ENCODE results near the gene RETREG1.

The RETREG1 gene

DNA sequence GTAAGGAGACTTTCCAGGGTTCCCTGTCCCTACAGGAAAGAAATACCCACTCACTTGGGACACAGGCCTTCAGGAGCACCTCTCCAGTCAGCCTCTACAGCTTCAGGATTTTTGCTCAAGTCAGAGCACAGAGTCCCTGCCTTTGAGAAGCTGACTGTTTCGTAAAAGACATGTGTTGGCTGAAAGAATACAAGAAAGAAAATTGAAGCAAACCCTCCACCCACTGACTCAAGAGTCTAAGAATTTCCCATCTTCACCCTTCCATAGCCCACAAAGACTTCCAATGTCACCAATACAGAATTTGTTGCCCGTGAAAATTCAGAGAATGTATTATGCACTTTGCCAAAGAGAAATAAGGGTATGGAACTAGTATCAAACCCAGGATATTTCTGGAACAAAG lies 98.2 kb downstream of the RETREG1 start:
- in situ Hi-C loops (cut with MboI; ENCODE audit: low pct_unique_long_range_greater_than_20kb, low sequenced_read_pairs, unreplicated experiment): no loop called here
- no peak for DNase-seq (ENCODE audit: low spot score)
- TF ChIP-seq, protein P1, sequence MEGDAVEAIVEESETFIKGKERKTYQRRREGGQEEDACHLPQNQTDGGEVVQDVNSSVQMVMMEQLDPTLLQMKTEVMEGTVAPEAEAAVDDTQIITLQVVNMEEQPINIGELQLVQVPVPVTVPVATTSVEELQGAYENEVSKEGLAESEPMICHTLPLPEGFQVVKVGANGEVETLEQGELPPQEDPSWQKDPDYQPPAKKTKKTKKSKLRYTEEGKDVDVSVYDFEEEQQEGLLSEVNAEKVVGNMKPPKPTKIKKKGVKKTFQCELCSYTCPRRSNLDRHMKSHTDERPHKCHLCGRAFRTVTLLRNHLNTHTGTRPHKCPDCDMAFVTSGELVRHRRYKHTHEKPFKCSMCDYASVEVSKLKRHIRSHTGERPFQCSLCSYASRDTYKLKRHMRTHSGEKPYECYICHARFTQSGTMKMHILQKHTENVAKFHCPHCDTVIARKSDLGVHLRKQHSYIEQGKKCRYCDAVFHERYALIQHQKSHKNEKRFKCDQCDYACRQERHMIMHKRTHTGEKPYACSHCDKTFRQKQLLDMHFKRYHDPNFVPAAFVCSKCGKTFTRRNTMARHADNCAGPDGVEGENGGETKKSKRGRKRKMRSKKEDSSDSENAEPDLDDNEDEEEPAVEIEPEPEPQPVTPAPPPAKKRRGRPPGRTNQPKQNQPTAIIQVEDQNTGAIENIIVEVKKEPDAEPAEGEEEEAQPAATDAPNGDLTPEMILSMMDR (IDR thresholded peaks at IDR 0.05; ENCODE audit: extremely low read depth, insufficient read depth, missing control alignments): no peak

DNA sequence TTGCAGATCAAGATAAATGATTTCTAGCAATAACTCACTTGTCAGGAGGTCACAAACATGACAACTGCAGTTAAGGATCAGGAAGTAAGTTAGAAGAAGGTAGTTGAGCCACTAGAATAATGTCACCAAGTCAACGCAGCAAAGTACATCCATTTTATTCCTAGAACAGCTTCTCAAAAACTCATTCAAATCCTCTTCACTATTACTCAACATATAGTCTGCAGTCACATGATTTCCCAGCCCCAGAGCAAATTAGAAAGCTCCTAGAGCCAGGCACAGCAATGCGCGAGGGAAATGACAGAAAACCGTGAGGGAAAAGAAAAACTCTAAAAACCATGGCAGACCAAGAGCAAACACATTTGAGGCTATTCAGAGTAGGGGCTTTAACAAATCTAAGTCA lies 101.3 kb downstream of the RETREG1 start:
- in situ Hi-C loops (cut with MboI; ENCODE audit: low pct_unique_long_range_greater_than_20kb, low sequenced_read_pairs, unreplicated experiment): no loop called here
- TF ChIP-seq, protein P1 (IDR thresholded peaks at IDR 0.05; ENCODE audit: extremely low read depth, insufficient read depth, missing control alignments): no peak
- DNase-seq (ENCODE audit: low spot score): no peak

DNA sequence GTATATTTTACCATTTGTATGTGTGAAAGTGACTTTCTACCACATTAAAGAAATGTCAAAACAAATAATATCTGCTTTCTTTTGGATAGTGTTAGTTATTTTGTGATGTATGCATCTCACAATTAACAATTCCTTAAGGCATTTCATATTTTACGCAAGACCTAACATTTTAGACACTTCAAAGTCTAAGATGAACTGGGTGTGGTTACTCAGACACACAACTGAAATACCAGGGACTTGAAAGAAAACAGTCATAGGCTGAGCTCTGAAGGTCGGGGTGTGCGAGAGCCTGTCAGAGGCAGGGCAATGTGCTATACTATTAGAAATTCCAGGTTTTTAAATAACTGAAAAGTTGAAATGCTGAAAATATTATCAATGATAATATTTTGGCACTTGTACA lies 106.7 kb downstream of the RETREG1 start:
- in situ Hi-C loops (cut with MboI; ENCODE audit: low pct_unique_long_range_greater_than_20kb, low sequenced_read_pairs, unreplicated experiment): no loop called here
- TF ChIP-seq, protein P1 (IDR thresholded peaks at IDR 0.05; ENCODE audit: extremely low read depth, insufficient read depth, missing control alignments): no peak
- no peak for DNase-seq (ENCODE audit: low spot score)

DNA sequence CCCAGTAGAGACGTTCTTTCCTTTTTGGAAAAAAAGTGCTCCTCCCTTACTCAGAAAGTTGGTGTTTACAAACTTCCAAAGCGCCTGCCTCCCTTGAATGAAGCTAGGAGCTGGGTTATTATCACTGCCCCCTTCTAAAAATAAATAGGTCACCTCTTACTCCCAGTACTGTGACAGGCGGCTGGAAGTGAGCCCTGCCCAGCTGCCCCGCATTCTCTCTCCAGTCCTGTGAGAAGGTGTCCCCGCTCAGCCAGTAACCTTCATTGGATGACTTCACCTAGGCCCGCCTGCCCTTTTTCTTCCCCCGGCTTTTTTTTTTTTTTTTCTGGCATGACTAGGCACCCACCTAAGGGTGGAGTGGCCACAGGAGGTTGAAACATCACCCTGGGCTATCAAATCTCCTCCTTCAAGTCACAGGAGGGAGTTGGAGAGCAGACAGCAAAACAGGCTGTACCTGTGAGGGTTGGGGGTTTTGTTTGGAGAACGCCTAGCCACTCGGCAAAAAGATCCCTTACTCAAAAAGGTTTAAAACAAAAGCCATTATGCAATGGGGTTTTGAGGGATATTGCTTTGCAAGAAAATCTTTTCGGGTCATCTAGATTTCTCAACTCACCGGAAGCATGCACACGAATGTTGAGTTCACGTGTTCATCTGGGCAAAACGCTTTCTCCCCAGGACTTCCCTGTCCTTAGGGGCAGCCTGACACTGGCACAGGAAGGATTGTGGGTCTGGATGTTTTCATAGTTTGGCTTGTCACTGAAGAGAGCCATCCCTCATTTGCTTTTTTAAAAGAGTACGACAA lies 107.9 kb downstream of the RETREG1 start:
- in situ Hi-C loops (cut with MboI; ENCODE audit: low pct_unique_long_range_greater_than_20kb, low sequenced_read_pairs, unreplicated experiment): no loop called here
- DNase-seq (ENCODE audit: low spot score): no peak
- TF ChIP-seq, protein P1 (IDR thresholded peaks at IDR 0.05; ENCODE audit: extremely low read depth, insufficient read depth, missing control alignments): no peak

DNA sequence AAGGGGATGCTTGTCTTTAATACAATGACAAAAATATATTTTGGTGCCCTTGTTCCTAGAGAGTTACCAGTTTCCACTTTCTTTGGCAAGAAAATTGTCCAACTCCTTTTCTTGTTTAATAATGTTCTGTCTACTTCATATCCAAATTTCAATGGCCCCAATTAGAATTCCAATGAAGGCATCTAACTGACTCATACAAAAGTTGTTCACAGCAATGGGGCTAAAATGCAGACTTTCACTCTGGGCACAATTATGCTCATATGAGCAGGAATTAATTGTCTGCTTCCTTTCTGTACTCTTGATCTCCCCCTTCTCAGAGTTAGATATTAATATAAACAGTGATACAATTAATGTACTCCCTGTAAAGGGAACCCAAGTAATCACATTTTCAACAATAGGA lies 109.1 kb downstream of the RETREG1 start:
- in situ Hi-C loops (cut with MboI; ENCODE audit: low pct_unique_long_range_greater_than_20kb, low sequenced_read_pairs, unreplicated experiment): no loop called here
- DNase-seq (ENCODE audit: low spot score): no peak

DNA sequence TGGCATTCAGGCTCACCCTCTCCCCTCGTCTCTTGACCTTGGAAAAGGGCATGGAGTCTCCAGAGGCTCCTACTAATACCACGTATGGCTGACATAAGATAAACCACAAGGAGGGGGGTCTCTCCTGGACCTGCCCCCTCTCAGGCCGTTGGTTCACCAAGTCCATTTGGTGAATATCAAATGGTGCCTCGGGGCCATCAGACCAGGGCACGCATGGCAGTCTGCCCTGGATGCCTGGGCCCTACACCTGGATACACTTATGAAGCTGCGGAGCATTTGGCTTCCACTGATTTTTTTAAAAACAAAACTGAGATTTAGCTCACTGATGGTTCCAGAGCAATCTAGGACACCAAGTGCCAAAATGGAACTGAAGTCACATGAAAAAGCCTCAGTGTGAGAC lies 110.9 kb downstream of the RETREG1 start:
- in situ Hi-C loops (cut with MboI; ENCODE audit: low pct_unique_long_range_greater_than_20kb, low sequenced_read_pairs, unreplicated experiment): no loop called here
- DNase-seq (ENCODE audit: low spot score): no peak
- TF ChIP-seq, protein P1 (IDR thresholded peaks at IDR 0.05; ENCODE audit: extremely low read depth, insufficient read depth, missing control alignments): no peak

More for the DNA sequence above, 109.1 kb downstream of the RETREG1 start:
- TF ChIP-seq, protein P1 (IDR thresholded peaks at IDR 0.05; ENCODE audit: extremely low read depth, insufficient read depth, missing control alignments): no peak
